Epithelial cell of proximal tubule (primary cell): Measurements from ENCODE around the gene APP. TPM values are rescaled to one million over a fixed set of nuclear protein-coding genes. Genes with fewer than 3 reads are reported as not detected.
"Not testable (repeated sequence)": the region's sequence is repeated elsewhere in the genome, so short reads cannot be mapped to it uniquely, and the experiment has no call there.

Experiments used
- DNase-seq: peaks from one replicate; pipeline ENCODE4 v3.0.0-alpha.2; 2011; ENCODE audit warnings: low read depth
- H3K4me3 ChIP-seq: 2 replicates; pipeline ENCODE4 v1.5.1; 2011; ENCODE audit warnings: low read depth, mild to moderate bottlenecking, low read length
- total RNA-seq: library from RNA; depleted of rRNA; stranded (reverse); fragments of >200 nt; gene quantifications from 2 replicates; pipeline ENCODE4 v1.2.3, GENCODE V29; 2015
- TF ChIP-seq, protein P1 (sequence below): conservative IDR thresholded peaks from 2 replicates; pipeline ENCODE4 v1.5.1; 2012; ENCODE audit warnings: low read depth, mild to moderate bottlenecking, low read length

The APP gene
- total RNA-seq, 1 donor from 2014 or later = 510 TPM

DNA sequence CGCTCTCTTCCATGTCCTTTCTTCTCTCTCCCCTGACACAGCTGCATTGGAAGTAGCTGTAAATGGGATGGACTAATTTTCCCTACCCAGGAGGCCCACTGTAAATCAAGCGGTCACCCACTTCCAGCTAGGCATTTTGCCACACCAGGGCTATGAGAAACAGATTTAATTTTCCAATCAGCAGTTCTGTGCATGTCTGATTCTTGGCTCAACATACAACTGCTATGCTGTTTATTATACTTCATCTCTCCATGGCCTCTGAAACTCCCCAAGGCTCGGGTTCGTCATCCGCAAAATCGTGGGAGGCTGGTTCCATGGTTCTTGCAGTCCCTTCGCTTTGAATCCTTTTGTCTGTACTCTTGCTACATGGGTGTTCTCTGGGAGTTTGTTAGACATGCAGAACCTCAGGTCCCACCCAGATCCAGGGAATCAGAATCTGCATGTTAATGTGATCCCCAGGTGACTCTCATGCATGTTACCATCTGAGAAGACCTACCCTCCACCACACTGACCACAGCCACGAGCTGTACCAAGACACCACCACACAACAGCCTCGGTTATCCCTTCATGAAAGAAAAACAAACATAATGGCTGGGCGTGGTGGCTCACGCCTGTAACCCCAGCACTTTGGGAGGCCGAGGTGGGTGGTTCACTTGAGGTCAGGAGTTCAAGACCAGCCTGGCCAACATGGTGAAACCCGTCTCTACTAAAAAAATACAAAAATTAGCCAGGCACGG is 245.3 kb downstream of the APP start:
- DNase-seq = no peak
- TF ChIP-seq, protein P1, sequence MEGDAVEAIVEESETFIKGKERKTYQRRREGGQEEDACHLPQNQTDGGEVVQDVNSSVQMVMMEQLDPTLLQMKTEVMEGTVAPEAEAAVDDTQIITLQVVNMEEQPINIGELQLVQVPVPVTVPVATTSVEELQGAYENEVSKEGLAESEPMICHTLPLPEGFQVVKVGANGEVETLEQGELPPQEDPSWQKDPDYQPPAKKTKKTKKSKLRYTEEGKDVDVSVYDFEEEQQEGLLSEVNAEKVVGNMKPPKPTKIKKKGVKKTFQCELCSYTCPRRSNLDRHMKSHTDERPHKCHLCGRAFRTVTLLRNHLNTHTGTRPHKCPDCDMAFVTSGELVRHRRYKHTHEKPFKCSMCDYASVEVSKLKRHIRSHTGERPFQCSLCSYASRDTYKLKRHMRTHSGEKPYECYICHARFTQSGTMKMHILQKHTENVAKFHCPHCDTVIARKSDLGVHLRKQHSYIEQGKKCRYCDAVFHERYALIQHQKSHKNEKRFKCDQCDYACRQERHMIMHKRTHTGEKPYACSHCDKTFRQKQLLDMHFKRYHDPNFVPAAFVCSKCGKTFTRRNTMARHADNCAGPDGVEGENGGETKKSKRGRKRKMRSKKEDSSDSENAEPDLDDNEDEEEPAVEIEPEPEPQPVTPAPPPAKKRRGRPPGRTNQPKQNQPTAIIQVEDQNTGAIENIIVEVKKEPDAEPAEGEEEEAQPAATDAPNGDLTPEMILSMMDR = no peak
- H3K4me3 ChIP-seq = no peak overlapping the region

DNA sequence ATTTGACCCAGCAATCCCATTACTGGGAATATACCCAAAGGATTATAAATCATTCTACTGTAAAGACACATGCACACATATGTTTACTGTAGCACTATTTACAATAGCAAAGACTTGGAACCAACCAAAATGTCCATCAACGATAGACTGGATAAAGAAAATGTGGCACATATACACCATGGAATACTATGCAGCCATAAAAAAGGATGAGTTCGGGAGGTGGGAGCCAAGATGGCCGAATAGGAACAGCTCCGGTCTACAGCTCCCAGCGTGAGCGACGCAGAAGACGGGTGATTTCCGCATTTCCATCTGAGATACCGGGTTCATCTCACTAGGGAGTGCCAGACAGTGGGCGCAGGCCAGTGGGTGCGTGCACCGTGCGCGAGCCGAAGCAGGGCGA is 252.4 kb downstream of the APP start:
- not testable (repeated sequence) for DNase-seq, H3K4me3 ChIP-seq

DNA sequence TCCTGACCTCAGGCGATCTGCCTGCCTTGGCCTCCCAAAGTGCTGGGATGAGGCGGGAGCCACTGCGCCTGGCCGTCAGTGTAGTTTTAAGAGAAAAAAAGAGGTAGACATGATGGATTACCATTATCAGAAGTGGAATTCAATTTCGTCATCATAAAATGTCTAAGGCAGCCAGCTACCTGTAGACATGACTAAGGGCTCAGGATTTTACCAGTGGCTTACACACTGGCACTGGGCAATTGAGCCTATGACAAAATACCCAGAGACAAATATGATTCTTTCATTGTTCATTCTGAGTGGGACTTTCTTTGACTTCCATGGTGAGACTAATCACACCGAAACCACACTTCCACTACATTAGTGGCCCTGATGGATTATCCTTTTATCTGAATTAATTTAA is 254.3 kb downstream of the APP start:
- TF ChIP-seq, protein P1 = no peak
- H3K4me3 ChIP-seq = no peak overlapping the region
- no peak for DNase-seq

DNA sequence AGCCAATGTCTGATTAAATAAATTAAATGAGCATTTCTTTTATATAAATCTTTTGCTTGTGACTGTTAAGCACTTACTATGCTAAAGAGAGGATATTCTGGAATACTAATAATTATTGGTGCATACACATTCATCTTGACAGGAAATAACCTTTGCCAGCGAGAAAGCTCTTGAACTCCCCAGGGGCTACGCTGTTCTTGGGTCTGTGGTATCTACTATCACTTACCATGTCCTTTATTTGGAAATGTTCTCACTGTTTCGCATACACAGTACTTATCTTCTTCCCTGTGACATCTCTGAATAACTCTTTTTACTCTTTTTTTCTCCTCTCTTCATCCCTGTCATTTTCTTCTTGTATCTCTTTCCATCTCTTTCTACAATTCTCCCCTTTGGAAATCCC is 257.1 kb downstream of the APP start:
- DNase-seq = no peak
- TF ChIP-seq, protein P1 = no peak
- H3K4me3 ChIP-seq = no peak overlapping the region

DNA sequence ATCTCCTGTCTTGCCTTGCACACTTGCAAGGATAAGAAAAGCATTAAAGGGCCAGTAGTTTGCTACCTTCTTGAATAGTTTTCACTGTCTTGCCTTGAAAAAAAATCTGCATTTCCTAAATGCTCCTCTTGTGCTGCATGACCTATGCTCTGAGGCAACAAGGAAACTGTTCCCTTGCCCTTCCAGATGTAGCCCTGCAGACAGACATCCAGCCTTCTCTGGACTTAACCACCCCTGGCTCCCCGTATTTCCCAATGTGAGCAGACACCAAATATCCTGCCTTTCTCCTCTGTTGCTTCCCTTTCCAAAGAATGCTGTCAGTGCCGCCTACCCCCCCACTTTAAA is 258.2 kb downstream of the APP start:
- no peak overlapping the region for H3K4me3 ChIP-seq
- DNase-seq = no peak
- TF ChIP-seq, protein P1 = no peak

DNA sequence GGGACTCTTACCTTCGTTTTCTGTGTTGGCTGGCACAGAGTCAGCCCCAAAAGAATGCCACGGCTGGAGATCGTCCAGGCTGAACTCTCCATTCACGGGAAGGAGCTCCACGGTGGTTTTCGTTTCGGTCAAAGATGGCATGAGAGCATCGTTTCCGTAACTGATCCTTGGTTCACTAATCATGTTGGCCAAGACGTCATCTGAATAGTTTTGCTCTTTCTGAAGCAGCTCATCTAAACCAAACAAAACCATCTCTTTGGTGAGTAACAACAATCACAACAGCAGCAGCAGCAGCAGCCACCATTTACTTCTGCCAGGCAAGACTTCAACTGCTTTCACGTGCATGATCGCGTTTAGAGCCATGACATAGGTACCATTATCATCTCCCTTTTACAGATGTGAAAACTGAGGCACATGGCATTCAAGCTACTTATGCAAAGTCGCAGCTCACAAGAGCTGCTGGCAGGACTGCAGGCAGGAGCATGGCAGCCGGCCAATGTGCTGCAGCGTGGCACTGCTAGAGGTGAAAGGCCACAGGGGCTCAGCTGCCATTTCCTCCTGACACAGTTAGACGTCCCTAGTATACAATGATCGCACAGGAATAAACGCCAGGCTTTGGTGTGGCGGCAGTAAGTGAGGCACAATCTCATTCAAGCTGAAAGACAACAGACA is 258.7 kb downstream of the APP start:
- TF ChIP-seq, protein P1 = no peak

DNA sequence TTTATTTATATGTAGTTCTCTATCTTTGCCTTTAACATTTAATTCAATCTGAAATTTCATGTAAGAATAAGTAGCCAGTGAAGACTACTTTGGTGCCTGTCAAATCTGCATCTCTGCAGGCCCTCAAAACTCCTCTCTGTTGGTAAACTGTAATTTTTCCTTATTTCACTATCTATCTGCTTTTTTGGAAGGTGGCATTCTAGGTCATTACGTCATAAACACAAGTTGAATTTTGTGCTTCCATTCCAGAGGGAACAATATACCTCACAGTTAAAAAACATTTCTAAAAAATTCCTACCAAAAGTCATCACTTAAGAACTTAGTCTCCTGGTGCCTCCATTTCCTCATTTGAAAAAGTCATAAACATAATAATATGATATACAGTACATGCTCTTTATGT is 259.8 kb downstream of the APP start:
- TF ChIP-seq, protein P1 = no peak
- DNase-seq = no peak
- no peak overlapping the region for H3K4me3 ChIP-seq

More for the DNA sequence above, 258.7 kb downstream of the APP start:
- peak; percentile 83 for DNase-seq
- H3K4me3 ChIP-seq = no peak overlapping the region
